Dendritic cell treated with granulocyte-macrophage colony-stimulating factor and Interleukin-4, amounts not matched to agents 40 ng/mL and 50 ng/mL, for 4 days (primary cell): Measurements from ENCODE around the gene CD300H.

Experiments used
- H3K27ac Mint-ChIP-seq: one replicate; pipeline ENCODE4 v1.8.0; 2022; ENCODE audit warnings: mild to moderate bottlenecking, mixed read lengths
- H3K27me3 Mint-ChIP-seq: one replicate; pipeline ENCODE4 v1.8.0; 2022; ENCODE audit warnings: mild to moderate bottlenecking, mixed read lengths
- H3K36me3 Mint-ChIP-seq: one replicate; pipeline ENCODE4 v1.8.0; 2022; ENCODE audit warnings: low read depth, mixed read lengths
- H3K4me1 Mint-ChIP-seq: one replicate; pipeline ENCODE4 v1.8.0; 2022; ENCODE audit warnings: low read depth, mixed read lengths
- H3K4me3 Mint-ChIP-seq: one replicate; pipeline ENCODE4 v1.8.0; 2022; ENCODE audit warnings: mild to moderate bottlenecking, moderate library complexity, mixed read lengths
- H3K9me3 Mint-ChIP-seq: one replicate; pipeline ENCODE4 v1.8.0; 2022; ENCODE audit warnings: mixed read lengths
- intact Hi-C: fragments of 100-400 bp; cut with micrococcal nuclease; formaldehyde crosslinking; loops from one replicate; pipeline ENCODE4 v1.15.0; 2022

CD300H gene

DNA sequence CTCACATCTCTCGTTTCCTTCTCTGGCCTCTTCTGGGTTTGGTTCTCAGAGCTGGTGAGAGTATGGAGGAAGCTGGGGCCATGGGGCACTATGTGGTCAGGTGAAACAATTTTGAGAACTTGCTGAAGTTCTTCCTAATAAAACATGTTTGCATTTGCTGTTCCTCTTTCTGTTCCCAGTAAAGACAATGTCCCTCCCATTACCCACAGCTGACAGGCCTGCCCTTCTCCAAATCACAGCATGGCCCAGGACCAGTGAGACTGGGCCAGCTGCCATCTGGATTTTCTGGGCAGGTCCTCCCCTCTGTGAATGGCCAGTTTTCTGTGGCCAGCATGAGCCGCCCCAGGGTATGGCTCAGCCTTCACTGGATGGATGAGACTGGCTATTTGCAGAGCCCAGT lies at the start of gene CD300H:
CD300H (minus strand) TSS at position 113 of the 400 bp plus-strand sequence.
- H3K27me3 Mint-ChIP-seq, result peaks cover 21% of the 10 kb centered on the region
- peaks cover 82% of the 10 kb centered on the region for H3K4me1 Mint-ChIP-seq
- no peaks in the 10 kb centered on the region for H3K9me3 Mint-ChIP-seq
- peaks cover 13% of the 10 kb centered on the region for H3K36me3 Mint-ChIP-seq
- intact Hi-C loops, result loop anchor here (1.0 kb wide), 1 partner anchor 21 kb away; the partner anchor contains the start of gene CD300C
- H3K27ac Mint-ChIP-seq, result peak within 1 kb of the TSS; percentile 78
- H3K4me3 Mint-ChIP-seq, result peak within 1 kb of the TSS; percentile 81

DNA sequence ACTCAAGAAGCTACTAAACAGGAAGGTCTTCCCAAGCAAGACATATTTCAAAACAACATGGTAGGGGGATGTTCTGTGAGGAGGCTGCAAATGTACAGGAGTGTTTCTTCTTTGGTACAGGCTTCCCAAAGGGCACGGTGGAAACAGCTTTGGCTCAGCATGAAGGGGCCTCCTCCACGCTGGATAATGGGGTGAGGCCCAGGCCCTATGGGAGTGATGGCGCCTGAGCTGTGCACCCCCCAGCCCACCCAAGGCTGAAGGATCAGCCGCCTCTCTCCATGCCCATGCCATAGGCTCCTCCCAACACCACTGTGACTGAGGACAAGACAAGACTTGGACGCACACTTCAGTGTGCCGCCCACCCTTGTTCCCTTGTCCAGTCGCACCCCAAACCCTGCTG lies 49.4 kb upstream of the CD300H start:
- no peaks in the 10 kb centered on the region for H3K9me3 Mint-ChIP-seq
- no peak overlapping the region for H3K4me3 Mint-ChIP-seq
- H3K27ac Mint-ChIP-seq, result no peak overlapping the region
- intact Hi-C loops, result no loop called here
- H3K36me3 Mint-ChIP-seq, result peaks cover 22% of the 10 kb centered on the region
- H3K4me1 Mint-ChIP-seq, result peaks cover 90% of the 10 kb centered on the region
- peaks cover 52% of the 10 kb centered on the region for H3K27me3 Mint-ChIP-seq

- H3K27me3 Mint-ChIP-seq, result peaks cover 46% of the 10 kb centered on the region
- peaks cover 7% of the 10 kb centered on the region for H3K9me3 Mint-ChIP-seq
- peaks cover 21% of the 10 kb centered on the region for H3K36me3 Mint-ChIP-seq
- no peak overlapping the region for H3K27ac Mint-ChIP-seq
- intact Hi-C loops, result no loop called here
- no peak overlapping the region for H3K4me3 Mint-ChIP-seq
- peaks cover 62% of the 10 kb centered on the region for H3K4me1 Mint-ChIP-seq
These were observed 44.7 kb upstream of the CD300H start for GRCh38 chr17:74612046-74612445.

GRCh38 chr17:74610108-74610507 lies 42.8 kb upstream of the CD300H start:
- peaks cover 8% of the 10 kb centered on the region for H3K36me3 Mint-ChIP-seq
- H3K9me3 Mint-ChIP-seq, result peaks cover 11% of the 10 kb centered on the region
- peaks cover 60% of the 10 kb centered on the region for H3K4me1 Mint-ChIP-seq
- intact Hi-C loops, result no loop called here
- no peak overlapping the region for H3K27ac Mint-ChIP-seq
- no peak overlapping the region for H3K4me3 Mint-ChIP-seq
- H3K27me3 Mint-ChIP-seq, result peaks cover 41% of the 10 kb centered on the region

DNA sequence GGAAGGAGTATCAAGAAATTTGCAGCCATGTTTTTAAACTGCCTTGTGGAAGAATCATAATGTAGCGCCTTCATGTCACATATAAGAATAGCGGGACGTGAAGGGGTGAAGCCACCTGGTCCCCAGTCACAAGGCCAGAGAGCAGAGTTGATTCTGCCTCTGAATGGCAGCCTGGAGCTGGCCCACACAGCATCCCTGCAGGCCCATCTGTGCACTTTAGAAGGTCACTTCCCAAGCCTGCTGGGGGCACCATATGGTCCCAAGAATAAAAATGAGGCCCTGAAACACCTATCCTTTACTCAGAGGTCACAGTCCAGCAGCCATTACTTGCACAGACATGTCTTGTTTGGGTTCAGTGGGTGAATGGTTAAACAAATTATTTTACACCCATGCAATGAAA lies 41.2 kb upstream of the CD300H start:
- peaks cover 11% of the 10 kb centered on the region for H3K9me3 Mint-ChIP-seq
- peaks cover 37% of the 10 kb centered on the region for H3K27me3 Mint-ChIP-seq
- H3K36me3 Mint-ChIP-seq, result peaks cover 8% of the 10 kb centered on the region
- intact Hi-C loops, result loop anchor here (10.0 kb wide), 2 partner anchors 64 to 234 kb away; partner anchors contain the start of gene CD300C
- H3K4me1 Mint-ChIP-seq, result peaks cover 65% of the 10 kb centered on the region
- no peak overlapping the region for H3K27ac Mint-ChIP-seq
- H3K4me3 Mint-ChIP-seq, result no peak overlapping the region

DNA sequence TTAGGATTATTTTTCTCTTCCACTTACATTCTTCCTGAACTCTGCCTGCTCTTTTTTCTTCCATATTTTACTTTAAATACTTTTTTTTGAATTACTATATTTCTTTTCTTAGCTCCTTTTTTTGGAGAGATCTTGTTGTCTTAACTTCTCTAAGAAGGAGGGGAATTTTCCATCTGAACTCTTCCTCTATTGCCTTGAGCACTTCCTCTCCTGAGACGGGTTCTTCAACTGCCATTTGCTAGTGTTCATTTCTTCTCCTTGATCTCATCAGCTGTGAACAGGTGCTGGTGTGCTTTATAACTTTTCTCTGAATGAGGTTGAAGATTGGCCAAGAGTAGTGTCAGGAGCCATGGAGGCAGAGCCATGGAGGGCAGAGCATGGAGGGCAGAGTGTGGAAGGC lies 39.9 kb upstream of the CD300H start:
- peaks cover 11% of the 10 kb centered on the region for H3K9me3 Mint-ChIP-seq

GRCh38 chr17:74606050-74606449 lies 38.7 kb upstream of the CD300H start:
- H3K27ac Mint-ChIP-seq, result peak overlapping the region; percentile 30
- peaks cover 69% of the 10 kb centered on the region for H3K4me1 Mint-ChIP-seq
- intact Hi-C loops, result loop anchor here (10.0 kb wide), 2 partner anchors 61 to 231 kb away; partner anchors contain the start of gene CD300C
- peaks cover 11% of the 10 kb centered on the region for H3K9me3 Mint-ChIP-seq
- H3K36me3 Mint-ChIP-seq, result peaks cover 8% of the 10 kb centered on the region
- H3K4me3 Mint-ChIP-seq, result no peak overlapping the region
- peaks cover 21% of the 10 kb centered on the region for H3K27me3 Mint-ChIP-seq

More for the DNA sequence above, 39.9 kb upstream of the CD300H start:
- intact Hi-C loops, result loop anchor here (10.0 kb wide), 2 partner anchors 62 to 232 kb away; partner anchors contain the start of gene CD300C
- Mint-ChIP-seq H3K27me3 (peaks cover 25% of the 10 kb centered on the region), H3K36me3 (peaks cover 8% of the 10 kb centered on the region), H3K4me3 (no peak overlapping the region), H3K4me1 (peaks cover 65% of the 10 kb centered on the region), H3K27ac (peak overlapping the region; percentile 60)

- Mint-ChIP-seq H3K27me3 (peaks cover 27% of the 10 kb centered on the region), H3K27ac (peak overlapping the region; percentile 30), H3K9me3 (peaks cover 11% of the 10 kb centered on the region), H3K4me1 (peaks cover 76% of the 10 kb centered on the region), H3K4me3 (no peak overlapping the region), H3K36me3 (peaks cover 8% of the 10 kb centered on the region)
- intact Hi-C loops, result loop anchor here (10.0 kb wide), 2 partner anchors 61 to 231 kb away; partner anchors contain the start of gene CD300C
These were observed 38.1 kb upstream of the CD300H start for GRCh38 chr17:74605361-74605760.

DNA sequence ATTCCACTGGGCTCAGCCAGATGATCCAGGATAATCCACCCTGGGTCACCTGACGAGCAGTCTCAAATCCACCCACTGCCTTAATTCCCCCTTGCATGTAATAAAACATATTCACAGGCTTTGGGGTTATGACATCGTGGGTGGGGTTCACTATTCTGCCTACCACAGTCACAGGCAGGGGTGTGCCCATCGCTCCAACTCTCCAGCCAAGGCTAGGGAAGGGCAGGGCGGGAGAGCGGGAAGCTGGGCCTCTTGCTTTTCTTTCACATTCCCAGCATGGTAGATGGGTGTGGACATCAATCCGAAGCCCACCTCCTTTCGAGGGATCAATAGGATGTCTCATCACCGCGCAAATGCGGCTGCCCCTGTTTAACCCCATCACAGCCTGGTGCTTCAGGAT lies 37.5 kb upstream of the CD300H start:
- Mint-ChIP-seq H3K4me3 (no peak overlapping the region), H3K36me3 (peaks cover 8% of the 10 kb centered on the region), H3K27me3 (peaks cover 27% of the 10 kb centered on the region), H3K27ac (no peak overlapping the region), H3K9me3 (peaks cover 11% of the 10 kb centered on the region), H3K4me1 (peaks cover 82% of the 10 kb centered on the region)
- intact Hi-C loops, result loop anchor here (5.0 to 10.0 kb wide), 3 partner anchors 33 to 230 kb away; partner anchors contain the start of gene CD300C

DNA sequence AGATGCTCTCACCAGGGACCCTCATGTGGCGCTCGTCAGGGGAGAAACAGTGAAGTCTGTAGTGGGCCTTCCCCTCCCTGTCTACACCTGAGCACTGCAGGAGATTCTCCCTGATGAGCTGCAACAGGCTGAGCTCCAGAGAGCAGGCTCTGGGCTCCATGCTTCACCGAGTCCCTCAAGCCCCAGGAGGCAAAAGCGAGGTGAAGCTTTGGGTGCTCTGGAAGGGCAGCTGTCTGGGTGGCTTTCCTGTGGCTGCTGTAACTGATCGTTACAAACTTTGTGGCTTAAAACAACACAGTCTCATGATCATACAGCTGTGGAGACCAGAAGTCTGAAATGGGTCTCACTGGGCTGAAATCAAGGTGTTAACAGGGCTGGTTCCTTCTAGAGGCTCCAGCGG lies 36.9 kb upstream of the CD300H start:
- Mint-ChIP-seq H3K4me1 (peaks cover 88% of the 10 kb centered on the region), H3K9me3 (peaks cover 11% of the 10 kb centered on the region), H3K27me3 (peaks cover 28% of the 10 kb centered on the region), H3K4me3 (no peak overlapping the region), H3K36me3 (peaks cover 8% of the 10 kb centered on the region), H3K27ac (no peak overlapping the region)
- intact Hi-C loops, result loop anchor here (5.0 to 10.0 kb wide), 3 partner anchors 33 to 229 kb away; partner anchors contain the start of gene CD300C

- Mint-ChIP-seq H3K27ac (no peak overlapping the region), H3K27me3 (peaks cover 27% of the 10 kb centered on the region), H3K36me3 (peaks cover 8% of the 10 kb centered on the region), H3K9me3 (peaks cover 11% of the 10 kb centered on the region), H3K4me1 (peaks cover 92% of the 10 kb centered on the region), H3K4me3 (no peak overlapping the region)
- intact Hi-C loops, result loop anchor here (5.0 to 10.0 kb wide), 3 partner anchors 34 to 229 kb away; partner anchors contain the start of gene CD300C
These were observed 36.4 kb upstream of the CD300H start for GRCh38 chr17:74603746-74604145.

DNA sequence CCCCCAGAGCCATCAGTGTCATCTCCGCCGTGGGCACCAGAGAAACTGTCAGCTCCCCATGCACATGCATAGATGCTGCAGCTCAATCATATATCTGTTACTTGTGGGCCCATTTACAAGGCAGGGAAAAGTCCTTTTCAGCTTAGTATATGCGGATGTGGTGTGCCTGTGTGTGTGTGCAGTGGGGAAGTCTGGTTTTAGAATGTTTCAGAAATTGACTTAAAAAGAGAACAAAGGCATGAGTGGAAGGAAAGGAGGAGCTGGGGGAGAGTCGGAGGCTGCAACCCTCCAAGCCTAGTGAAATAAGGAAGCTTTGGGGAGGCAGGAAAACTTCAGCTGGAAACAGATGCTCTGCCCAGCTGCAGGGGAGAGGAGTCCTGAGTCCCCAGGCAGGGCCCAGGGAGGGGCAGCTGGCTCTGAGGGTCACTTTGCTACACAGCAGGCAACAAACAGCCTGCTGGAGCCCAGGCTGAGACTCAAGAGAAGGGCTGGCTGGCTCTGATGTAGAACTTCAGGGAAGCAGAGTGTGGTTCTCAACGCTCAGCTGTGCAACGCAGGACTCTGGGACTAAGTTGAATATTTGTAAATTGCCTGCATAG lies 35.8 kb upstream of the CD300H start:
- H3K4me3 Mint-ChIP-seq, result no peak overlapping the region

GRCh38 chr17:74601944-74602572 lies 34.7 kb upstream of the CD300H start:
- intact Hi-C loops, result loop anchor here (5.0 to 10.0 kb wide), 3 partner anchors 35 to 227 kb away; partner anchors contain the start of gene CD300C

More for the DNA sequence above, 35.8 kb upstream of the CD300H start:
- Mint-ChIP-seq H3K27me3 (peaks cover 27% of the 10 kb centered on the region), H3K9me3 (peaks cover 11% of the 10 kb centered on the region), H3K27ac (peak overlapping the region; percentile 41), H3K4me1 (peaks cover 98% of the 10 kb centered on the region), H3K36me3 (peaks cover 8% of the 10 kb centered on the region)
- intact Hi-C loops, result loop anchor here (5.0 to 10.0 kb wide), 3 partner anchors 34 to 228 kb away; partner anchors contain the start of gene CD300C

GRCh38 chr17:74599448-74599939 lies 32.2 kb upstream of the CD300H start:
- intact Hi-C loops, result loop anchor here (1.0 kb wide), 1 partner anchor 33 kb away; no protein-coding TSS in a partner anchor
- Mint-ChIP-seq H3K4me1 (peaks cover 86% of the 10 kb centered on the region), H3K27me3 (peaks cover 23% of the 10 kb centered on the region), H3K4me3 (peak overlapping the region; percentile 30), H3K36me3 (no peaks in the 10 kb centered on the region), H3K9me3 (no peaks in the 10 kb centered on the region), H3K27ac (peak overlapping the region; percentile 69)

More at GRCh38 chr17:74601944-74602572, 34.7 kb upstream of the CD300H start:
- H3K27me3 Mint-ChIP-seq, result peaks cover 20% of the 10 kb centered on the region
- peaks cover 3% of the 10 kb centered on the region for H3K36me3 Mint-ChIP-seq
- H3K4me3 Mint-ChIP-seq, result no peak overlapping the region
- peak overlapping the region; percentile 64 for H3K27ac Mint-ChIP-seq
- peaks cover 4% of the 10 kb centered on the region for H3K9me3 Mint-ChIP-seq
- H3K4me1 Mint-ChIP-seq, result peaks cover 94% of the 10 kb centered on the region
